ENCODE results near the gene HSPA9.

- TF ChIP-seq, protein P1, sequence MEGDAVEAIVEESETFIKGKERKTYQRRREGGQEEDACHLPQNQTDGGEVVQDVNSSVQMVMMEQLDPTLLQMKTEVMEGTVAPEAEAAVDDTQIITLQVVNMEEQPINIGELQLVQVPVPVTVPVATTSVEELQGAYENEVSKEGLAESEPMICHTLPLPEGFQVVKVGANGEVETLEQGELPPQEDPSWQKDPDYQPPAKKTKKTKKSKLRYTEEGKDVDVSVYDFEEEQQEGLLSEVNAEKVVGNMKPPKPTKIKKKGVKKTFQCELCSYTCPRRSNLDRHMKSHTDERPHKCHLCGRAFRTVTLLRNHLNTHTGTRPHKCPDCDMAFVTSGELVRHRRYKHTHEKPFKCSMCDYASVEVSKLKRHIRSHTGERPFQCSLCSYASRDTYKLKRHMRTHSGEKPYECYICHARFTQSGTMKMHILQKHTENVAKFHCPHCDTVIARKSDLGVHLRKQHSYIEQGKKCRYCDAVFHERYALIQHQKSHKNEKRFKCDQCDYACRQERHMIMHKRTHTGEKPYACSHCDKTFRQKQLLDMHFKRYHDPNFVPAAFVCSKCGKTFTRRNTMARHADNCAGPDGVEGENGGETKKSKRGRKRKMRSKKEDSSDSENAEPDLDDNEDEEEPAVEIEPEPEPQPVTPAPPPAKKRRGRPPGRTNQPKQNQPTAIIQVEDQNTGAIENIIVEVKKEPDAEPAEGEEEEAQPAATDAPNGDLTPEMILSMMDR (optimal IDR thresholded peaks at IDR 0.05 in 1 of 3, IDR thresholded peaks at IDR 0.05 in 1 of 3, conservative IDR thresholded peaks at IDR 0.05 in 1 of 3; ENCODE audit: extremely low read depth in 1 of 3, insufficient read depth in 2 of 3, low read length in 3 of 3), result no peak
- no peak for TF ChIP-seq EZH2 (IDR thresholded peaks at IDR 0.05; ENCODE audit: low read length)
Observed at GRCh38 chr5:138568061-138568824, 7.0 kb downstream of the HSPA9 start.
